Measurements from ENCODE around the gene OGA. TPM values are rescaled to one million over a fixed set of nuclear protein-coding genes. Genes with fewer than 3 reads are reported as not detected.

The OGA gene
- polyA plus RNA-seq, 1 experiment, result 25.6 TPM

DNA sequence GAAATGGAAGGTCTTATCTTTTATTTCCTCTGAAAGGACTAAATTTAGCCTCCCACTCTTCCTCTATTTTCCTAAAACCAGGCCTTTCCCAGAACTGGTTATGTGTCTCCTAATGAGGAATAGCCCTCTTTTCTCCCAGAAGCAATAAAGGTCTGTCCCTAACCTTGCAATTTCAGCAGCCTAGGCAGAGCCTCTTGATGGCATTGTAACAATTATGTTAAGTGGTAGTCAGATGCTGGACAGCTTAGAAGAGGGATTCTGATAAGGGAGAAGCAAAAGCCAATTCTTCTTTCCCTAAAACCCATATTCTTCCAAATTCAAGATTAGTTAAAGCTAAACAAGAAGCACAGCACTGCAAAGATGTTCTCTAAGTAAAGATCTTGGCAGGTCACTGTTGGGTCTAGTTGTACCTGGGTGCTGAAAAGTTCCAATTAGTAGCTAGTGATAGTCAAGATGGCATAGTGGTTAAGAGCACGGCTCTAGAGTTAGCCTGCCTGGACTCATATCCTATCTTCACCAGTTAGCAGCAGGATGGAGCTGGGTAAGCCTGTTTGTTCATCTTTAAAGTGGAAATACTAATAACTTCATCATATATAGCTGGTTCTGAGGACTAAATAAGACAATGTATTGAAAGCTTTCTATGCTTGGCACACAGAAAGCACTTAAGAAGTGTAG, 39.7 kb upstream of the OGA start:
- Histone ChIP-seq H3K27me3 (ENCODE audit: control insufficient read depth, insufficient read depth, low read length) (no peaks in the 10 kb centered on the region), H3K36me3 (ENCODE audit: control insufficient read depth, insufficient read depth, low read length) (no peaks in the 10 kb centered on the region), H3K4me3 (ENCODE audit: low read depth, low read length) (no peak overlapping the region)
- POLR2A ChIA-PET, result no interaction called here
- no peak for DNase-seq (ENCODE audit: low read depth)
- CTCF ChIA-PET, result interaction anchor here (0.6 to 4.2 kb wide), 4 partner anchors 18 to 255 kb away, joined by 3 to 32 read pairs (median 3); no protein-coding TSS in a partner anchor
- TF ChIP-seq, protein P1, sequence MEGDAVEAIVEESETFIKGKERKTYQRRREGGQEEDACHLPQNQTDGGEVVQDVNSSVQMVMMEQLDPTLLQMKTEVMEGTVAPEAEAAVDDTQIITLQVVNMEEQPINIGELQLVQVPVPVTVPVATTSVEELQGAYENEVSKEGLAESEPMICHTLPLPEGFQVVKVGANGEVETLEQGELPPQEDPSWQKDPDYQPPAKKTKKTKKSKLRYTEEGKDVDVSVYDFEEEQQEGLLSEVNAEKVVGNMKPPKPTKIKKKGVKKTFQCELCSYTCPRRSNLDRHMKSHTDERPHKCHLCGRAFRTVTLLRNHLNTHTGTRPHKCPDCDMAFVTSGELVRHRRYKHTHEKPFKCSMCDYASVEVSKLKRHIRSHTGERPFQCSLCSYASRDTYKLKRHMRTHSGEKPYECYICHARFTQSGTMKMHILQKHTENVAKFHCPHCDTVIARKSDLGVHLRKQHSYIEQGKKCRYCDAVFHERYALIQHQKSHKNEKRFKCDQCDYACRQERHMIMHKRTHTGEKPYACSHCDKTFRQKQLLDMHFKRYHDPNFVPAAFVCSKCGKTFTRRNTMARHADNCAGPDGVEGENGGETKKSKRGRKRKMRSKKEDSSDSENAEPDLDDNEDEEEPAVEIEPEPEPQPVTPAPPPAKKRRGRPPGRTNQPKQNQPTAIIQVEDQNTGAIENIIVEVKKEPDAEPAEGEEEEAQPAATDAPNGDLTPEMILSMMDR (IDR thresholded peaks at IDR 0.05; ENCODE audit: insufficient read depth, low read depth, low read length), result no peak

DNA sequence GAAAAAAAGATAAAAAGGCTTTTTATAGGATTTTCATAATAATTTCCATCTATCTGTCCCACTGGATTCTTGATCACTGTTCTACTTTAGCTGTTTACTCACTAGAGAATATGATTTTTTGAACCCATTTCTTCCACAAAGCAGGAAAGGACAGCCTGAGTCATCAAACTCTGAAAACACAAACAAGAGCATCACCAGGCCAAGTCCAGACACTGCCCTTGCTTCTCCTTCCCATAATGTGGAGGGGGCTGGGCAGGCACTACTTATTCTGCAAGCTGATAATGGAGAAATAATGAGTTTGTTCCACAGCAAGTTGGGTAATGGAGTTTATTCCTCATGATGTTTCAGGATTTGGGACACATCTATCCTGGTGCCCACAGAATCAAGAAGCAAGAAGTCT, 38.4 kb upstream of the OGA start:
- POLR2A ChIA-PET, result no interaction called here
- DNase-seq (ENCODE audit: low read depth), result no peak

DNA sequence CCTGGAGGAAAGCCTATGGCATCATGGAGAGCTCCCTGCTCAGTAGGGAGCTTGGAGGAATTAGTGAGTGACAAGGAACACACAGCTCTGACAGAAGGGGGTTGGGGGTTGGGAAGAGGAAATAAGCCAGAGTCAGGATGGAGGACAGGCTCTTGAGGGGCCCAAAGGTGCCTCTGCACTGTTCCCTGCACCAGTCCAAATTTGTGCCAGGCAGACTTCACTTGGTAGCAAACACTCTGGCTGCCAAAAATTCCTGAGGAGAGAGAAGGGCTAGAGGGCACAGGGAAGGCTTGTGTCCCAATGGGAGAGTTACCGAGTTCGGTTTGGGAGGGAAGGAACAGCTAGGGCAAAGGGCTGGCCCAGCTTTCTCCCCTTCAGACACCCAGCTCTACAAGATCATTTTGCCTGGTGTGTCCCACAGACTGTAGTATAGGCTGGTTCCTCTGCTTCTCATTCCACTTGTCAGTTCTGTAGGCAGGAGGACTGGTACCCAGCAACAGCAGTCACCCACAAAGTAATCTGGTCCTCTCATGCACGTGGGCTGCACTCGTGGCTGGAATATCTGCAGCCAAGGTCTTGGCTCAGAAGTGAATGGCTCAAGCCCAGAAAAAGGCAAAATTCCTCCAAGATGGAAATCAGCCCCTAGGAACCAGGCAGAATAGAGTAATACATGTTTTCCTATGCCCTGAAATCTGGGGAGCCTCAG, 33.3 kb upstream of the OGA start:
- TF ChIP-seq, protein P1 (IDR thresholded peaks at IDR 0.05; ENCODE audit: insufficient read depth, low read depth, low read length), result no peak
- Histone ChIP-seq H3K4me3 (ENCODE audit: low read depth, low read length) (no peak overlapping the region), H3K27me3 (ENCODE audit: control insufficient read depth, insufficient read depth, low read length) (no peaks in the 10 kb centered on the region), H3K36me3 (ENCODE audit: control insufficient read depth, insufficient read depth, low read length) (peaks cover 3% of the 10 kb centered on the region; the same call in 1 of the 2 replicates)
- CTCF ChIA-PET, result interaction anchor here (0.7 to 2.4 kb wide), 5 partner anchors 10 to 159 kb away, joined by 3 to 20 read pairs (median 3); no protein-coding TSS in a partner anchor
- DNase-seq (ENCODE audit: low read depth), result no peak
- POLR2A ChIA-PET, result no interaction called here

More for the DNA sequence above, 38.4 kb upstream of the OGA start:
- Histone ChIP-seq H3K27me3 (ENCODE audit: control insufficient read depth, insufficient read depth, low read length) (no peaks in the 10 kb centered on the region), H3K36me3 (ENCODE audit: control insufficient read depth, insufficient read depth, low read length) (no peaks in the 10 kb centered on the region; the same call in 1 of the 2 replicates), H3K4me3 (ENCODE audit: low read depth, low read length) (no peak overlapping the region)
- TF ChIP-seq, protein P1 (IDR thresholded peaks at IDR 0.05; ENCODE audit: insufficient read depth, low read depth, low read length), result no peak
- CTCF ChIA-PET, result interaction anchor here (0.6 to 4.2 kb wide), 4 partner anchors 9 to 113 kb away, joined by 3 to 32 read pairs (median 4); no protein-coding TSS in a partner anchor

DNA sequence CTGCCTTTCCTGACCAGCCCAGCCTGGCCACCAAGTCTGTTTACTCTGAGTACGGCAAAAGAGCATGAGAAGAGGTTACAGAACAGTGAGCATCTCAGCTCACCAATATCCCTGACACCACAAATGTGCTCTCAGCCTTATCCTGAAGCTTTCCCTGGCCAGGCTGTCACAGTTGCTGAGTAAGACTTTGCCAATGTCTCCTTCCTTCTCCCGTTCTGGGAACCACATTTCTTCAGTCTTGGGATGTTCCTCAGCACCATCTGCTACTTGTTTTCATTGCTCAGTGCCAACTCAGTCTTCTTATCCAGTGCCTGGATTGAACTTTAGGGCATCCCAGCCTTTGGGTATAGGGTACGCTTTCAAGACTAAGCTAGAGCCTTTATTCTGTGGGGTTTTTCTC, 32.5 kb upstream of the OGA start:
- CTCF ChIA-PET, result interaction anchor here (1.2 to 2.4 kb wide), 3 partner anchors 9 to 39 kb away, joined by 3 to 20 read pairs (median 5); no protein-coding TSS in a partner anchor
- Histone ChIP-seq H3K27me3 (ENCODE audit: control insufficient read depth, insufficient read depth, low read length) (no peaks in the 10 kb centered on the region), H3K36me3 (ENCODE audit: control insufficient read depth, insufficient read depth, low read length) (peaks cover 3% of the 10 kb centered on the region; the same call in 1 of the 2 replicates), H3K4me3 (ENCODE audit: low read depth, low read length) (no peak overlapping the region)
- TF ChIP-seq, protein P1 (IDR thresholded peaks at IDR 0.05; ENCODE audit: insufficient read depth, low read depth, low read length), result no peak
- DNase-seq (ENCODE audit: low read depth), result no peak
- POLR2A ChIA-PET, result no interaction called here

DNA sequence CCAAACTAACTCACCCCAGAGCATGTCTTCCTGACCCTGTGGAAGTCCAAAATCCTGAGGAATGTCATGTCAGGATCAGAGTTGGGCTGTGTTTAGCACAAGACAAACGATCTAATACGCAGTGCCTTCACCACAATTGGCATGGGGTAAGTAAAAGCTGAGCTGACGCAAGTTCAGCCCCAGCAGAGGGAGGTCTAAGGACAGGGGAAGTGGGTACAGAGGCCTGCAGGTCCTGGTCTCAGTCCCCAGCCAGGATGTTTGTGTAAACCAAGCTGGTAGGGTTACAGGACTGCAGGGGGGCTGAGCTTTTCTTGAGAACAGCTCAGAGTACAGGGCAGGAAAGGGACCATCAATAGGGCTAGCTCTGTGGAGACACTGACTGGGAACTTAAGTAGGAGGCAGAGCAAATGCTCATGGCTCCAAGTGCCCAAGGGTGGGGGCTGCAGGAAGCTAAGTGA, 30.7 kb upstream of the OGA start:
- no peak for DNase-seq (ENCODE audit: low read depth)
- CTCF ChIA-PET, result interaction anchor here (0.6 to 3.4 kb wide), 6 partner anchors 9 to 799 kb away, joined by 3 to 15 read pairs (median 3); no protein-coding TSS in a partner anchor

More for the DNA sequence above, 30.7 kb upstream of the OGA start:
- Histone ChIP-seq H3K4me3 (ENCODE audit: low read depth, low read length) (no peak overlapping the region), H3K27me3 (ENCODE audit: control insufficient read depth, insufficient read depth, low read length) (no peaks in the 10 kb centered on the region), H3K36me3 (ENCODE audit: control insufficient read depth, insufficient read depth, low read length) (peaks cover 3% of the 10 kb centered on the region; the same call in 1 of the 2 replicates)
- POLR2A ChIA-PET, result no interaction called here
- TF ChIP-seq, protein P1 (IDR thresholded peaks at IDR 0.05; ENCODE audit: insufficient read depth, low read depth, low read length), result no peak

Measured in BJ (cell line).